ENCODE results near the gene CDK9. TPM values are rescaled to one million over a fixed set of nuclear protein-coding genes. Genes with fewer than 3 reads are reported as not detected.

CDK9 gene
- total RNA-seq, 3 donors from 2014 or later (not counting 1 experiment from before 2014, with no cell fraction given): 181 to 207 (median 188) TPM

DNA sequence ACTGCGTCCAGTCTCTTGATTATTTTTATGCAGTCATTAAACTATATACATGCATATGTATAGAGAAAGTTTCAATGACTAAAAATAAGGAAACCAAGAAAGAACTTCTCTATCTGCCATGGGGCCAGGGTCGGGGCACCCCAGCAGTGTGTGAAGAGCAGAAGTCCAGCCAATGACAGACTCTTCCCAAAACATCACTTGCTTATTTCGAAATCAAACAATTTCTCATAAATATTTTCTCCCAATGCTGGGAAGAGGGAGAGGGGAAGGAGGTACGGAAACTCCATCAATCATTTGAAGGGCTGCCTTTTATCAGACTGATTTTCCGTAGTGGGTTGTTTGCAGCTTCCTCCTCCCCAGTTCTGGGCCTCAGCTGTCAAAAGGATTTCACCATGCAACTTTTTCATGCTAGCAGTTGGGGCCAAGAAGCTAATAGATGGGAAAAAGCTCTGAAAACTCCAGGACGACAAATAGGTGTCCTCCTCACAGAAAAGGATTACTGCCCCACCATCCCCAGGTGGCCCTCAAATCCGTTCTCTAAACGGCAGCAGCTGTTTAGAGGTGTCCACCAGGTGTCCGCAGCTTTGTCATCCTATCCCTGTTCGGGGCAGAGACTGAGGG lies 16.2 kb downstream of the CDK9 start:
- 1% methylated on average over 6 of the region's 10 CpGs for WGBS (ENCODE audit: insufficient coverage)
- no peaks in the 10 kb centered on the region for H3K27me3 ChIP-seq (ENCODE audit: control insufficient read depth, insufficient read depth, low read length)

DNA sequence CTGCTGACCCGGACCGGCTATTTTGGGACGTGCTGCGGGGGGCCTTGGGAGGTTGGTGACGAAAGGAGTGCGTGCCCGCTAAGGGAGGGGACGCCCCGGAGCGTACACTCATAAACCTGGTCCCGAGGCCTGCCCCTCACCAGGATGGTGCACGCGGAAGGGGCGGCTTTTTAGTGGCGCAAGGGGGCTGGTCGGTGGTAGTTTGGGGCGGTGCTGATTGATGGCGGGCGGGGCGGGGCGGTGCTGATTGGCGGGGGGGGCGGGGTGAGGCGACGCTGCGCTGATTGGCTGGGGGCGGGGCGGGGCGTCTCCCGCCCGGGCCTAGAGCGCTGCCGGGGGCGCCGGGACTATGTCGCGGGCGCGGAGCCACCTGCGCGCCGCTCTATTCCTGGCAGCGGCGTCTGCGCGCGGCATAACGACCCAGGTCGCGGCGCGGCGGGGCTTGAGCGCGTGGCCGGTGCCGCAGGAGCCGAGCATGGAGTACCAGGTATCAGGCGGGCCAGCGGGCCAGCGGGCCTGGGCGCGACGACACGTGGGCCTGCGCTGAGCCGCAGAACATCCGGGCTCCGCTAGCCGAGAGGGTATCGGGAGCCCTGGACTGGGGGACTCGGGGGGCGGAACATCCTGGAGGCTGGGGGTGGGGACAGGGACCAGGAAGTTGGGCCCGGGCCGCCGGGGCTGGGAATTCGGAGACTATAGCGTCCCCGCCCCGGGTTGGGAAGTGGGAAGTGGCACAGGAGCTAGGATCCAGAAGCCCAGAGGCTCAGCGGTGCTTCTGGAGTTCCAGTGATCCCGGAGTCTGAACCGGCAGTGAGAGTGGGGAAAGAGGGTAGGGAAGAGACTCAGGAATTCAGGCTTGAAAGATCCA lies 17.0 kb downstream of the CDK9 start, which contains the start of gene FPGS:
FPGS (plus strand) TSS at position 307 of the 868 bp plus-strand sequence; CDS start at position 350, 43 bp downstream.
- H3K36me3 ChIP-seq (ENCODE audit: control insufficient read depth, insufficient read depth, low read length): peaks cover 8% of the 10 kb centered on the region
- peak within 1 kb of the TSS; percentile 91 for H3K4me3 Mint-ChIP-seq
- peaks cover 29% of the 10 kb centered on the region for H3K4me1 ChIP-seq (ENCODE audit: control insufficient read depth, insufficient read depth, low read length)
- H3K27me3 ChIP-seq (ENCODE audit: control insufficient read depth, insufficient read depth, low read length): no peaks in the 10 kb centered on the region
- ATAC-seq (peak; percentile 81 to 95 (median 86)), DNase-seq (peak; percentile 78 to 92)
- intact Hi-C loops (cut with micrococcal nuclease): loop anchor here (1.0 to 5.0 kb wide), 5 partner anchors 18 to 116 kb away; partner anchors contain the start of gene TOR2A
- H3K9me3 Mint-ChIP-seq: no peaks in the 10 kb centered on the region
- peak within 1 kb of the TSS; percentile 90 for H3K27ac ChIP-seq (ENCODE audit: low read length)
- H3K4me1 Mint-ChIP-seq: peaks cover 18 to 30% of the 10 kb centered on the region in 2 donors
- no peaks in the 10 kb centered on the region for H3K36me3 Mint-ChIP-seq
- peak within 1 kb of the TSS; percentile 84 to 94 for H3K27ac Mint-ChIP-seq
- TF ChIP-seq, protein P1, sequence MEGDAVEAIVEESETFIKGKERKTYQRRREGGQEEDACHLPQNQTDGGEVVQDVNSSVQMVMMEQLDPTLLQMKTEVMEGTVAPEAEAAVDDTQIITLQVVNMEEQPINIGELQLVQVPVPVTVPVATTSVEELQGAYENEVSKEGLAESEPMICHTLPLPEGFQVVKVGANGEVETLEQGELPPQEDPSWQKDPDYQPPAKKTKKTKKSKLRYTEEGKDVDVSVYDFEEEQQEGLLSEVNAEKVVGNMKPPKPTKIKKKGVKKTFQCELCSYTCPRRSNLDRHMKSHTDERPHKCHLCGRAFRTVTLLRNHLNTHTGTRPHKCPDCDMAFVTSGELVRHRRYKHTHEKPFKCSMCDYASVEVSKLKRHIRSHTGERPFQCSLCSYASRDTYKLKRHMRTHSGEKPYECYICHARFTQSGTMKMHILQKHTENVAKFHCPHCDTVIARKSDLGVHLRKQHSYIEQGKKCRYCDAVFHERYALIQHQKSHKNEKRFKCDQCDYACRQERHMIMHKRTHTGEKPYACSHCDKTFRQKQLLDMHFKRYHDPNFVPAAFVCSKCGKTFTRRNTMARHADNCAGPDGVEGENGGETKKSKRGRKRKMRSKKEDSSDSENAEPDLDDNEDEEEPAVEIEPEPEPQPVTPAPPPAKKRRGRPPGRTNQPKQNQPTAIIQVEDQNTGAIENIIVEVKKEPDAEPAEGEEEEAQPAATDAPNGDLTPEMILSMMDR (IDR thresholded peaks at IDR 0.05): no peak
- no peaks in the 10 kb centered on the region for H3K9me3 ChIP-seq (ENCODE audit: control insufficient read depth, insufficient read depth, low read length)
- H3K4me3 ChIP-seq (ENCODE audit: low read length): peak within 1 kb of the TSS; percentile 97
- H3K27me3 Mint-ChIP-seq (ENCODE audit: low read depth in 2 of 2): no peaks in the 10 kb centered on the region
- WGBS (ENCODE audit: insufficient coverage): under 1% methylated on average over 79 of the region's 83 CpGs

More for the DNA sequence above, 16.2 kb downstream of the CDK9 start:
- intact Hi-C loops (cut with micrococcal nuclease): loop anchor here (1.0 to 5.0 kb wide), 5 partner anchors 17 to 117 kb away; partner anchors contain the start of gene TOR2A
- H3K27ac Mint-ChIP-seq: peak overlapping the region; percentile 84 to 94
- H3K4me3 Mint-ChIP-seq: peak overlapping the region; percentile 91
- peaks cover 36% of the 10 kb centered on the region for H3K4me1 ChIP-seq (ENCODE audit: control insufficient read depth, insufficient read depth, low read length)
- peaks cover 4% of the 10 kb centered on the region for H3K36me3 ChIP-seq (ENCODE audit: control insufficient read depth, insufficient read depth, low read length)
- no peaks in the 10 kb centered on the region for H3K9me3 ChIP-seq (ENCODE audit: control insufficient read depth, insufficient read depth, low read length)
- no peaks in the 10 kb centered on the region for H3K9me3 Mint-ChIP-seq
- DNase-seq (no peak), ATAC-seq (no peak)
- H3K27ac ChIP-seq (ENCODE audit: low read length): peak overlapping the region; percentile 78
- H3K4me1 Mint-ChIP-seq: peaks cover 24 to 37% of the 10 kb centered on the region in 2 donors
- H3K27me3 Mint-ChIP-seq (ENCODE audit: low read depth in 2 of 2): no peaks in the 10 kb centered on the region
- peak overlapping the region; percentile 51 for H3K4me3 ChIP-seq (ENCODE audit: low read length)
- TF ChIP-seq, protein P1 (IDR thresholded peaks at IDR 0.05): no peak
- H3K36me3 Mint-ChIP-seq: no peaks in the 10 kb centered on the region

DNA sequence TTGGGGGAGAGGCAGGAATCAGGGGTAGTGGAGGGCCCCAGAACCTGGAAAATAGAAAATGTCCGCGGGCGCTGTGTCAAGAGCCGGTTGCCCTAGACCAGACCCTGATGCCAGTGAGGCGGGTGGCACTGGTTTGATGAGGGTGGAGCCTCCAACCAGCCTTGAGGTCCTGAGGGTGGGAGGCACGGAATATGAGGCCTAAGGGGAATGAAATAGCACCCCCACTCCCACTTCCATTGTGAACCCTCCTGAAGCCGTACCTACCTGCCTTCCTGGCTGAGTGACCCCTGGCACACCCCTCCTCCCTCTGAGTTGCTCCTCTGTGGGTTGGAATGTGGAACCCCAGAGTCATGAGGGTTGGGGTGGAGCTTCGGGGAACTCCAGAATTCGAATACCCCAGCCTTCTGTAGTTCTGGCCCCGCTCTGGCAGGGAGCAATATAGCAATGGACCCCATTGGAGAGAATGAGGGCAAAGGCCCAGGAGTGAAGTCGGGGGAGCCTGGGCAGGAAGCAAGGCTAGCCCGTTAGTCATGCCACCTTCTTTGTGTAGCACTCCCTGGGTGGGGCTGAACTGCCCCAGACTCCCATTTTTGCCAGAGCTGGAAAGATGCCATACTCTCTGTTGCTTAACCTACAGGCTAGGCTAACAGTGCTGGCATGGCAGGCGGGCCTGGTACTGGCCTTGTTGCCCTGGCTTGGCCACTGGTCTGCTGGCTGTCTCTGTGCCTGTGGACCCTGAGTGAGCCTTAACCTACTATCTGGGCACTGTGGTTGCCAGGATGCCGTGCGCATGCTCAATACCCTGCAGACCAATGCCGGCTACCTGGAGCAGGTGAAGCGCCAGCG lies 17.9 kb downstream of the CDK9 start:
- no peaks in the 10 kb centered on the region for H3K27me3 ChIP-seq (ENCODE audit: control insufficient read depth, insufficient read depth, low read length)
- intact Hi-C loops (cut with micrococcal nuclease): loop anchor here (2.0 to 5.0 kb wide), 4 partner anchors 19 to 115 kb away; no protein-coding TSS in a partner anchor
- H3K27me3 Mint-ChIP-seq (ENCODE audit: low read depth in 2 of 2): no peaks in the 10 kb centered on the region
- H3K4me3 Mint-ChIP-seq: peak overlapping the region; percentile 91
- peaks cover 16 to 28% of the 10 kb centered on the region in 2 donors for H3K4me1 Mint-ChIP-seq
- 41% methylated on average over 16 of the region's 18 CpGs for WGBS (ENCODE audit: insufficient coverage)
- H3K27ac Mint-ChIP-seq: peak overlapping the region; percentile 84 to 94
- TF ChIP-seq, protein P1 (IDR thresholded peaks at IDR 0.05): no peak
- peaks cover 15% of the 10 kb centered on the region for H3K36me3 ChIP-seq (ENCODE audit: control insufficient read depth, insufficient read depth, low read length)
- peaks cover 25% of the 10 kb centered on the region for H3K4me1 ChIP-seq (ENCODE audit: control insufficient read depth, insufficient read depth, low read length)
- no peaks in the 10 kb centered on the region for H3K36me3 Mint-ChIP-seq
- peak in 1 of 2 donors; percentile 46 for DNase-seq
- H3K27ac ChIP-seq (ENCODE audit: low read length): peak overlapping the region; percentile 90
- ATAC-seq: no peak
- H3K4me3 ChIP-seq (ENCODE audit: low read length): peak overlapping the region; percentile 97
- no peaks in the 10 kb centered on the region for H3K9me3 ChIP-seq (ENCODE audit: control insufficient read depth, insufficient read depth, low read length)
- H3K9me3 Mint-ChIP-seq: no peaks in the 10 kb centered on the region
